ENCODE measurements around the gene CENPK.

CENPK gene

GRCh38 chr5:65481171-65481581 is 81.8 kb downstream of the CENPK start:
- TF ChIP-seq POLR2AphosphoS5 (IDR thresholded peaks at IDR 0.05; ENCODE audit: low read depth, low read length) (no peak), REST (IDR thresholded peaks at IDR 0.05; ENCODE audit: insufficient read depth in 1 of 2, low read depth in 2 of 2, low read length in 2 of 2) (no peak), SIN3A (IDR thresholded peaks at IDR 0.05; ENCODE audit: borderline replicate concordance, insufficient read depth, low read length) (no peak), TAF1 (IDR thresholded peaks at IDR 0.05; ENCODE audit: borderline replicate concordance, insufficient read depth, low read length) (no peak), FOXP2 (optimal IDR thresholded peaks at IDR 0.05; ENCODE audit: borderline replicate concordance, extremely low read depth, extremely low read length, insufficient read depth) (no peak)

GRCh38 chr5:65480306-65480865 is 82.6 kb downstream of the CENPK start:
- peak in 1 of 2 experiments; percentile 38; a peak in 1 of 4 replicates for TF ChIP-seq REST (IDR thresholded peaks at IDR 0.05; ENCODE audit: insufficient read depth in 1 of 2, low read depth in 2 of 2, low read length in 2 of 2)
- TF ChIP-seq FOXP2 (optimal IDR thresholded peaks at IDR 0.05; ENCODE audit: borderline replicate concordance, extremely low read depth, extremely low read length, insufficient read depth), result no peak
- peak; percentile 26; the same call in 1 of the 2 replicates for TF ChIP-seq TAF1 (IDR thresholded peaks at IDR 0.05; ENCODE audit: borderline replicate concordance, insufficient read depth, low read length)
- peak; percentile 64 for TF ChIP-seq POLR2AphosphoS5 (IDR thresholded peaks at IDR 0.05; ENCODE audit: low read depth, low read length)
- TF ChIP-seq SIN3A (IDR thresholded peaks at IDR 0.05; ENCODE audit: borderline replicate concordance, insufficient read depth, low read length), result peak; percentile 77; the same call in 1 of the 2 replicates

- TF ChIP-seq TAF1 (IDR thresholded peaks at IDR 0.05; ENCODE audit: borderline replicate concordance, insufficient read depth, low read length) (no peak), REST (IDR thresholded peaks at IDR 0.05; ENCODE audit: insufficient read depth in 1 of 2, low read depth in 2 of 2, low read length in 2 of 2) (no peak), FOXP2 (optimal IDR thresholded peaks at IDR 0.05; ENCODE audit: borderline replicate concordance, extremely low read depth, extremely low read length, insufficient read depth) (no peak), SIN3A (IDR thresholded peaks at IDR 0.05; ENCODE audit: borderline replicate concordance, insufficient read depth, low read length) (no peak), POLR2AphosphoS5 (IDR thresholded peaks at IDR 0.05; ENCODE audit: low read depth, low read length) (no peak)
Measured at GRCh38 chr5:65479527-65479926, 83.4 kb downstream of the CENPK start.

- TF ChIP-seq POLR2AphosphoS5 (IDR thresholded peaks at IDR 0.05; ENCODE audit: low read depth, low read length), result no peak
- TF ChIP-seq REST (IDR thresholded peaks at IDR 0.05; ENCODE audit: insufficient read depth in 1 of 2, low read depth in 2 of 2, low read length in 2 of 2), result no peak
- TF ChIP-seq SIN3A (IDR thresholded peaks at IDR 0.05; ENCODE audit: borderline replicate concordance, insufficient read depth, low read length), result no peak
- TF ChIP-seq TAF1 (IDR thresholded peaks at IDR 0.05; ENCODE audit: borderline replicate concordance, insufficient read depth, low read length), result no peak
- no peak for TF ChIP-seq FOXP2 (optimal IDR thresholded peaks at IDR 0.05; ENCODE audit: borderline replicate concordance, extremely low read depth, extremely low read length, insufficient read depth)
Measured at GRCh38 chr5:65478336-65478735, 84.6 kb downstream of the CENPK start.

All from PFSK-1 (cell line).